DND-41 (cell line): ENCODE results near the gene ACSL6.

Experiments
- EZH2 ChIP-seq: IDR thresholded peaks from 3 replicates; pipeline ENCODE4 v1.6.1; 2012; ENCODE audit warnings: borderline replicate concordance, low read depth, mild to moderate bottlenecking, moderate library complexity, low read length, inconsistent platforms; ENCODE audit not compliant: severe bottlenecking
- TF ChIP-seq, protein P1 (sequence below): IDR thresholded peaks from 2 replicates; pipeline ENCODE4 v1.5.1; 2012; ENCODE audit warnings: borderline replicate concordance, low read length, moderate library complexity, mild to moderate bottlenecking; ENCODE audit not compliant: poor library complexity, severe bottlenecking; ENCODE audit errors: extremely low read depth

GRCh38 chr5:131953969-131954368 lies 57.5 kb downstream of the ACSL6 start:
- TF ChIP-seq, protein P1, sequence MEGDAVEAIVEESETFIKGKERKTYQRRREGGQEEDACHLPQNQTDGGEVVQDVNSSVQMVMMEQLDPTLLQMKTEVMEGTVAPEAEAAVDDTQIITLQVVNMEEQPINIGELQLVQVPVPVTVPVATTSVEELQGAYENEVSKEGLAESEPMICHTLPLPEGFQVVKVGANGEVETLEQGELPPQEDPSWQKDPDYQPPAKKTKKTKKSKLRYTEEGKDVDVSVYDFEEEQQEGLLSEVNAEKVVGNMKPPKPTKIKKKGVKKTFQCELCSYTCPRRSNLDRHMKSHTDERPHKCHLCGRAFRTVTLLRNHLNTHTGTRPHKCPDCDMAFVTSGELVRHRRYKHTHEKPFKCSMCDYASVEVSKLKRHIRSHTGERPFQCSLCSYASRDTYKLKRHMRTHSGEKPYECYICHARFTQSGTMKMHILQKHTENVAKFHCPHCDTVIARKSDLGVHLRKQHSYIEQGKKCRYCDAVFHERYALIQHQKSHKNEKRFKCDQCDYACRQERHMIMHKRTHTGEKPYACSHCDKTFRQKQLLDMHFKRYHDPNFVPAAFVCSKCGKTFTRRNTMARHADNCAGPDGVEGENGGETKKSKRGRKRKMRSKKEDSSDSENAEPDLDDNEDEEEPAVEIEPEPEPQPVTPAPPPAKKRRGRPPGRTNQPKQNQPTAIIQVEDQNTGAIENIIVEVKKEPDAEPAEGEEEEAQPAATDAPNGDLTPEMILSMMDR, result no peak
- no peak for TF ChIP-seq EZH2
